ENCODE results near the gene DCHS2.

DNA sequence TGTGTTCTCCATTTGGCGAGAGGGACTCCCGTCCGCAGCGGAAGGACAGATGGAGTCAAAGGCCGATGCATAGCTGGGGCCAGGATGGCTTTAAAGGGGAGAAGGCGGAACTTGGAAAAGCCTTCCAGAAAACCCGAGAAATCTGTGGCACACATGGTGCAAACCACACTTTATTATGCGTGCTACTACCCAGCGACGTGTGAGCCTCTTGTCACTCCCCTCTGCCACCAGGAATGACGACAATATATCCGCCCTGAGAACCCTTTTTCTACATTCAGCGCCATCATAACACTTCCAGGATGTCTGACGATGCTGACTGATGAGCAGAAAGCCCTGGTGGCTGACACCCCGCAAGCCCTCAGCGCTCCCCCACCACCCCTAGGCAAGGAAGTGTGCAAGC is 689 bp upstream of the DCHS2 start:
- TF ChIP-seq RAD21 (IDR thresholded peaks at IDR 0.05; ENCODE audit: insufficient read depth, low read depth, low read length), result no peak
- TF ChIP-seq E4F1 (IDR thresholded peaks at IDR 0.05; ENCODE audit: borderline replicate concordance, partially characterized antibody), result no peak
- TF ChIP-seq POLR2A (IDR thresholded peaks at IDR 0.05; ENCODE audit: low read depth, low read length), result no peak
- TF ChIP-seq RELA (IDR thresholded peaks at IDR 0.05; ENCODE audit: borderline replicate concordance, partially characterized antibody), result no peak
- no peak for TF ChIP-seq SMC3 (IDR thresholded peaks at IDR 0.05; ENCODE audit: borderline replicate concordance, low read length)
- TF ChIP-seq FOXK2 (IDR thresholded peaks at IDR 0.05), result no peak
- TF ChIP-seq CREB1 (IDR thresholded peaks at IDR 0.05; ENCODE audit: low read depth), result no peak
- no peak for TF ChIP-seq NBN (IDR thresholded peaks at IDR 0.05)
- TF ChIP-seq CEBPZ (IDR thresholded peaks at IDR 0.05; ENCODE audit: low read depth, low read length), result no peak
- no peak for TF ChIP-seq BHLHE40 (IDR thresholded peaks at IDR 0.05; ENCODE audit: borderline replicate concordance in 1 of 2, low read depth in 2 of 2, low read length in 1 of 2)
- no peak for TF ChIP-seq PBX3 (IDR thresholded peaks at IDR 0.05; ENCODE audit: insufficient replicate concordance, low read depth, low read length)

Data from GM12878 (cell line).